Lung (tissue), 12 donors: ENCODE measurements around the gene IFT172. TPM values are rescaled to one million over a fixed set of nuclear protein-coding genes. Genes with fewer than 3 reads are reported as not detected.

Experiments used
- ATAC-seq: fragments of 200-7000 bp; cut with Tn5 transposase; one replicate; pipeline ENCODE4 v1.9.1; 2020; ENCODE audit warnings: moderate number of reproducible peaks; ENCODE audit not compliant: insufficient read depth, low FRiP score
- DNase-seq, 3 donors: peaks; one replicate each; pipeline ENCODE4 v3.0.0-alpha.2; 2013 to 2017
- H3K27ac ChIP-seq, 2 donors: one replicate each; pipeline ENCODE4 v1.5.1; 2013; ENCODE audit warnings: mild to moderate bottlenecking in 2 of 2, moderate library complexity in 2 of 2, control low read depth in 1 of 2, inconsistent platforms in 1 of 2, low read depth in 1 of 2, low read length in 1 of 2
- H3K27me3 ChIP-seq, 3 donors: one replicate each; pipeline ENCODE4 v1.5.1; 2013; ENCODE audit warnings: low read length in 2 of 3; ENCODE audit not compliant: control insufficient read depth in 3 of 3, insufficient read depth in 3 of 3
- H3K36me3 ChIP-seq, 4 donors: one replicate each; pipeline ENCODE4 v1.5.1; 2013; ENCODE audit warnings: low read length in 4 of 4, mild to moderate bottlenecking in 1 of 4, moderate library complexity in 1 of 4; ENCODE audit not compliant: control insufficient read depth in 4 of 4, insufficient read depth in 4 of 4
- H3K4me1 ChIP-seq, 5 donors: one replicate each; pipeline ENCODE4 v1.5.1; 2013; ENCODE audit warnings: low read length in 5 of 5, mild to moderate bottlenecking in 2 of 5, moderate library complexity in 1 of 5; ENCODE audit not compliant: control insufficient read depth in 5 of 5, insufficient read depth in 5 of 5
- H3K4me3 ChIP-seq: one replicate; pipeline ENCODE4 v1.5.1; 2013; ENCODE audit warnings: mild to moderate bottlenecking, control low read depth, moderate library complexity
- H3K9ac ChIP-seq, 2 donors: one replicate each; pipeline ENCODE4 v1.5.1; 2013; ENCODE audit warnings: low read length in 2 of 2, control low read depth in 1 of 2; ENCODE audit not compliant: insufficient read depth in 1 of 2
- H3K9me3 ChIP-seq, 4 donors: one replicate each; pipeline ENCODE4 v1.5.1; 2013; ENCODE audit warnings: low read length in 3 of 4, mild to moderate bottlenecking in 1 of 4, moderate library complexity in 1 of 4; ENCODE audit not compliant: control insufficient read depth in 4 of 4, insufficient read depth in 3 of 4
- WGBS, 2 donors: extraction: QIAGEN DNeasy Blood & Tissue Kit; methylation state at CpG; one replicate each; pipeline ENCODE4 v1.1.7; 2013; 5-methylcytosine and 5-hydroxymethylcytosine counted together
- polyA plus RNA-seq, 2 donors: library from polyadenylated mRNA; stranded (reverse); fragments of 200-250 nt; gene quantifications; one replicate each; pipeline ENCODE4 v1.2.1, GENCODE V29; 2013
- total RNA-seq, 2 donors: library from RNA; depleted of rRNA in 1 of 2; stranded (reverse); fragments of >200 nt in 1 of 2; gene quantifications; one replicate each; pipeline ENCODE4 v1.2.1, GENCODE V29; 2014 to 2021
- TF ChIP-seq, protein P1 (sequence below): IDR thresholded peaks from 2 replicates; pipeline ENCODE4 v1.5.1; 2012; ENCODE audit warnings: mild to moderate bottlenecking; ENCODE audit errors: control extremely low read depth, extremely low read depth
- donor health status: control.
- donor health status: control.
- donor health status: Bipolar disorder and iron deficiency.
- donor health status: healthy.
- donor health status: DM: yes; HTN: yes; CAD: no.

The IFT172 gene
- total and polyA plus RNA-seq, 4 donors: 17.8 to 52.2 (median 35.6) TPM

DNA sequence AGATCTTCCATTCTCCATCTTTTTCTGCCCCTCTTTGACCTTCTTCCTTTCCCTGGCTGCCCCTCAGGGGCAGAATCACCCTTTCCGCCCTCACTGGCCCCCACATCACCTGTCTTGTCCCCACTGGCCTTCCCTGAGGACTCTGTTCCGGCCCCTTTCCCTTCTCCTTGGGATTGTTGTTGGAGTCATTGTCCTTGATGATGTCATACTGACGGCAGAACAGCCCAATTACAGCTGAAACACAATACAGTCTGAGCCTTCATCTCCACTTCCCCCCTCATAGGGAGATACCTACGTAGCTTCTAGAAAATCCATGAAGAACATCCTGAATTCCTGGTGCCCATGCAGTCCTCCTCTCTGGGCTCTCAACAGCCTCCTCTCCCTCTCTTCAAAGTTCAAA lies 3.0 kb upstream of the IFT172 start:
- Histone ChIP-seq H3K36me3 (no peaks in the 10 kb centered on the region), H3K4me1 (peaks cover 0 to 22% (median 6%) of the 10 kb centered on the region in 5 donors), H3K9me3 (no peaks in the 10 kb centered on the region), H3K27me3 (no peaks in the 10 kb centered on the region), H3K27ac (no peak overlapping the region), H3K9ac (no peak overlapping the region), H3K4me3 (no peak overlapping the region)
- TF ChIP-seq, protein P1, sequence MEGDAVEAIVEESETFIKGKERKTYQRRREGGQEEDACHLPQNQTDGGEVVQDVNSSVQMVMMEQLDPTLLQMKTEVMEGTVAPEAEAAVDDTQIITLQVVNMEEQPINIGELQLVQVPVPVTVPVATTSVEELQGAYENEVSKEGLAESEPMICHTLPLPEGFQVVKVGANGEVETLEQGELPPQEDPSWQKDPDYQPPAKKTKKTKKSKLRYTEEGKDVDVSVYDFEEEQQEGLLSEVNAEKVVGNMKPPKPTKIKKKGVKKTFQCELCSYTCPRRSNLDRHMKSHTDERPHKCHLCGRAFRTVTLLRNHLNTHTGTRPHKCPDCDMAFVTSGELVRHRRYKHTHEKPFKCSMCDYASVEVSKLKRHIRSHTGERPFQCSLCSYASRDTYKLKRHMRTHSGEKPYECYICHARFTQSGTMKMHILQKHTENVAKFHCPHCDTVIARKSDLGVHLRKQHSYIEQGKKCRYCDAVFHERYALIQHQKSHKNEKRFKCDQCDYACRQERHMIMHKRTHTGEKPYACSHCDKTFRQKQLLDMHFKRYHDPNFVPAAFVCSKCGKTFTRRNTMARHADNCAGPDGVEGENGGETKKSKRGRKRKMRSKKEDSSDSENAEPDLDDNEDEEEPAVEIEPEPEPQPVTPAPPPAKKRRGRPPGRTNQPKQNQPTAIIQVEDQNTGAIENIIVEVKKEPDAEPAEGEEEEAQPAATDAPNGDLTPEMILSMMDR: no peak
- DNase-seq: no peak
- 90 to 92% methylated on average over 4 of the region's 4 CpGs for WGBS, 2 donors
- ATAC-seq: no peak

- peak in 1 of 3 donors; percentile 49 for DNase-seq
- 2 to 4% methylated on average over 11 of the region's 11 CpGs for WGBS, 2 donors
- Histone ChIP-seq H3K36me3 (peaks cover 3 to 5% (median 4%) of the 10 kb centered on the region in 4 donors), H3K27ac (peak overlapping the region in 1 of 2 donors; percentile 69), H3K4me1 (peaks cover 0 to 13% (median 4%) of the 10 kb centered on the region in 5 donors), H3K9ac (peak overlapping the region; percentile 57 to 91), H3K27me3 (no peaks in the 10 kb centered on the region), H3K4me3 (peak overlapping the region; percentile 54), H3K9me3 (no peaks in the 10 kb centered on the region)
- TF ChIP-seq, protein P1: no peak
- ATAC-seq: no peak
Observed at GRCh38 chr2:27489118-27489497, 435 bp downstream of the IFT172 start.

DNA sequence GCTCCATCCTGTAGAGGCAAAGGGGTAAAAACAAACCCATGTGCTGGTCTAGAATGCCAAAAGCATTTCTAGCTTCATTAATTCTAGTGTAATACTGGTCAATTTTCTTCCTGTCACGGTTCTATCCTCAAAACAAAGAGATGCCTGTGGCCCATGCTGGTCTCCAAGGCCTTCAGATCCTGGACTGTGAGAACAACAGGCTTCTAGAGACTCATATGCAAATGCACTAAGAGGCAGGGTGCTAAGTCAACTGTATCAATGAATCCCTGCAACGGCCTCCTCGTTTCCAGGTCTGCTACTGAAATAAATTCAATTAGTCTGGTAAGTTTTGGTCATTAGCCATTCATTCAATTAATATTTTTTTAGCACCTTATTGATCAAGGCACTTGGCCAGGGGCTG lies 4.0 kb downstream of the IFT172 start:
- no peaks in the 10 kb centered on the region for H3K9me3 ChIP-seq
- no peak overlapping the region for H3K9ac ChIP-seq
- peaks cover 11 to 25% (median 22%) of the 10 kb centered on the region in 4 donors for H3K36me3 ChIP-seq
- H3K4me3 ChIP-seq: no peak overlapping the region
- peaks cover 0 to 13% (median 4%) of the 10 kb centered on the region in 5 donors for H3K4me1 ChIP-seq
- no peak for ATAC-seq
- no peaks in the 10 kb centered on the region for H3K27me3 ChIP-seq
- WGBS, 2 donors: 79 to 86% methylated on average over 3 of the region's 3 CpGs
- TF ChIP-seq, protein P1: no peak
- no peak for DNase-seq
- no peak overlapping the region for H3K27ac ChIP-seq

DNA sequence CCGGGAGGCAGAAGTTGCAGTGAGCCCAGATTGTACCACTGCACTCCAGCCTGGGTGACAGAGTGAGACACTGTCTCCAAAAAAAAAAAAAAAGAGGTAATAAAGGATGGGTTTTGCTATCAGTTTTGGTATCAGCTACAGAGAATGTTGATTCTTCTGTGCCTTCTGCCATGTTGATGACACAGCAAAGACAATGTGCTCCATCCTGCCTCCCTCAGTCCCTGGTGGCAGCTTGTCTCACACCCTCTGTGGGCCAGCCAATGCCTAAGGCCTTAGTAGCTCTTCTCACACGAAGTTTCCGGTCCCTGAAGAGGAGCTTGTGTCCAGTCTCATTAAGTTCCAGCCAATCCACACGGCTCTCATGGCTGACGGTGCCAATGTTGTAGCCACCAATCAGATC lies 17.6 kb downstream of the IFT172 start:
- Histone ChIP-seq H3K27me3 (no peaks in the 10 kb centered on the region), H3K4me1 (no peaks in the 10 kb centered on the region), H3K9ac (no peak overlapping the region), H3K36me3 (peaks cover 7 to 23% (median 19%) of the 10 kb centered on the region in 4 donors), H3K4me3 (no peak overlapping the region), H3K9me3 (no peaks in the 10 kb centered on the region), H3K27ac (no peak overlapping the region)
- TF ChIP-seq, protein P1: no peak
- ATAC-seq: no peak
- 93 to 94% methylated on average over 5 of the region's 5 CpGs for WGBS, 2 donors
- no peak for DNase-seq
